NOMO-1 treated with dmso at 0.1 percent for 144 hours (cell line): Measurements from ENCODE around the gene TECR.
A peak's percentile ranks its signal among the peaks of the same experiment; 100 is the strongest.
"Not testable (repeated sequence)": the region's sequence is repeated elsewhere in the genome, so short reads cannot be mapped to it uniquely, and the experiment has no call there.

Experiments
- DNase-seq: peaks from one replicate; lab custom pipeline; 2025; ENCODE audit not compliant: unreplicated experiment; lab: John Stamatoyannopoulos, UW

Gene TECR

DNA sequence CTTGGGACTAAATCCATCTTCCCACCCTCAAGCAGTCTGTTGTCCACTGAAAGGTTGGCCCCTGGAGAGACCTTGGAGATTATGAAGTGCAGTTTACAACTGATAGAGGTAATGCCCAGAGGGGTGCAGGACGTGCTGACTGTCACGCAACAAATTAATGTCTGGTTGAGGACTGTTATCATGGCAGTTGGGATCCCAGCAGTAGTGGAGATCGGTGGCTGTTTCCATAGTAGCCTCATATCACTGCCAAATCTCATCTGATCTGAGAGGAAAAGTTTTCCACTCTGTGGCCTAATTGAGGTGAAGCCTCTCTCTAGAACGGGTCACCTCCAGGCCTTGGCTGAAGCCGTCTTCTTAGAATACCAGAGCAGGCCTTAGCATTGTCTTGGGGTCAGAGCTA is 4.1 kb downstream of the TECR start:
- no peak for DNase-seq

DNA sequence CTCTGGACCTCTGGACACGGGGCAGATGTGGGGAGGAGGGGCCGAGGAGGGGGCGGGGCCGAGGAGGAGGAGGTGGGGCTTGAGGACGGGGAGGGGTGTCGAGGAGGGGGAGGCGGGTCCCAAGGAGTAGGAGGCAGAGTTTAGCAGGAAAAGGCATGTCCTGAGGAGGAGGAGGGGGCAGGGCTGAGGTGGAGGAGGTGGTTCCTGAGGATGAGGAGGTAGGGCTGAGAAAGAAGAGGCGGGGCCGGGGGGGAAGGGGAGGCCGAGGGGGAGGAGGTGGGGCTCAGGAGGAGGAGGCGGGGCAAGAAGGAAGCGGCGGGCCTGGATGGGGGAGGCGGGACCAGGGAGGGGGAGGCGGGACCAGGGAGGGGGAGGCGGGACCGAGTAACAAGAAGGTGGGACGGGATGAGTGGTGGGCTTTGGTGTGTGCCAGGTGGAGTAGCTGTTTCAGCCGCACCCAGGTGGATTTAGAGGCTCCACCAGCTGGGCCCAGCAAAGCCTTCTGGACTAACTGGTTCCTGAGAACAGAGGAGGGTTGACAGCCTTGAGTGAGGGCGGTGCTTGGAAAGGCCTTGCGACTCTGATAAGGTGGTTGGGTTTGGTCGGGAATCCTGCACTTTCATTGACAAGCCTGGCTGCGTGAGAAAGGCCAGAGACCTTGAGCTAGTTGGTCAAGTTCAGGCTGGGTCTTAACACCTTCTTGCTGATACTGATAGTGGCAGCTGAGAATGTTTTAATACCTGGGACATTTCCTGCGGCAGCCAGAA is 7.7 kb downstream of the TECR start:
- DNase-seq: no peak

DNA sequence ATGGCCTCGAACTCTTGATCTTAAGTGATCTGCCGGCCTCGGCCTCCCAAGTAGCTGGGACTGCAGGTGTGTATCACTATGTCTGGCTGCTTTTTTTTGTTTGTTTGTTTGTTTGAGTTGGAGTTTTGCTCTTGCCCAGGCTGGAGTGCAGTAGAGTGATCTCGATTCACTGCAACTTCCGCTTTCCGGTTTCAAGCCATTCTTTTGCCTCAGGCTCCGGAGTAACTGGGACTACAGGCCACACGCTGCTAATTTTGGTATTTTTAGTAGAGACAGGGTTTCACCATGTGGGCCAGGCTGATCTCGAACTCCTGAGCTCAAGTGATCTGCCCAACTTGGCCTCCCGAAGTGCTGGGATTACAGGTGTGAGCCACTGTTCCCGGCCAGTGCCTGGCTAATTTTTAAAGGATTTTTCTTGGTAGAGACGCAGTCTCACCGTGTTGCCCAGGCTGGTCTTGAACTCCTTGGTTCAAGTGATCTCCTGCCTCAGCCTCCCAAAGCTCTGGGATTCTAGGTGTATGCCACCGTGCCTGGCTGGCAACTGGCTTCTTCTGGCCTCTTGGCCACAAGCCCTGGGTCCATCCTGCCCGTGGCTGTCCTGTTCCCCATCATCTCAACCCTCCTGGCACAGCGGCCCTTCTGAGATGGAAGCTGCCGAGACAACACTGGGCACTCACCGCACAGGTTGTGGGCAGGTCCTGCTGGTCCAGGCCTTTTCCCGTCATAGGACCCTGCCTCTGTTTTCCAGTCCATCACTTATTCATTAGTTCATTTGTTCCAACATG is 11.5 kb downstream of the TECR start:
- DNase-seq: peak; percentile 49

GRCh38 chr19:14541979-14542378 is 12.6 kb downstream of the TECR start:
- DNase-seq: not testable (repeated sequence)

- DNase-seq: peak; percentile 10
Measured at GRCh38 chr19:14542711-14543328, 13.4 kb downstream of the TECR start.

- DNase-seq: no peak
Measured at GRCh38 chr19:14544047-14544446, 14.7 kb downstream of the TECR start.

DNA sequence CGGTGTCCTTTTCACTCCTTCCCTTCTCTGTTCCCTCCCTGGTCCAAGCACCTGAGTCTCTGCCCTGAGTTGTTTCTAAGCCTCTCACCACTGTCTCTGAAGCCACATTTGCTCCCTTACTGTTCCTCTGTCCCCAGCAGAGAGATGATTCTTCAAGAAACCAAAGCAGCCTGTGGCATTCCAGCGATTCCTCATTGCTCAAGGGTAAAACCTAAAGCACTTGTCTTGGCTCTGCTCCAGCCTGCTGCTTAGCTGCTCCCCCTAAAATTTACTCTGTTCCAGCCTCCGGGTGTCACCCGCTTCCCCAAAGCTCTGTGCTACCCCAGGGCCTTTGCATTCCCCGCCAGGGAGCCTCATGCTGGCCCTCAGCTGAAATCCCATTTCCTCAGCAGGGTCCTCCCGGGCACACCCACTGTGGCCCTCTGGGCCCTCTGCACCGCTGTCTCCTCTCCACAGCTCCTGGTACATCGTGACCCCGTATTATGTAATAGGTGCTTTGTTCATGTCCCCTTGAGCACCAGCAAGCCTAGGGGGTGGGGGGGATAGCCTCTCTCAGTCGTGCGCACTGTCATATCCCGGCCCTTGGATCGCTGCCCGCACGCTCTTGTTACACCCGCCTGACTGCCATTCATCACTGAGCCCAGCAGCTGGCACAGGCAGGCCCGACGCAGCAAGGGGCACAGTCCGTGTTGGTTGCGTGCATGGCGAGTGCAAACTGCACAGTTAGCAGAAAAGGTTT is 15.8 kb downstream of the TECR start:
- DNase-seq: no peak

GRCh38 chr19:14545716-14546082 is 16.3 kb downstream of the TECR start:
- DNase-seq: no peak

- no peak for DNase-seq
Measured at GRCh38 chr19:14550201-14550754, 20.9 kb downstream of the TECR start.

DNA sequence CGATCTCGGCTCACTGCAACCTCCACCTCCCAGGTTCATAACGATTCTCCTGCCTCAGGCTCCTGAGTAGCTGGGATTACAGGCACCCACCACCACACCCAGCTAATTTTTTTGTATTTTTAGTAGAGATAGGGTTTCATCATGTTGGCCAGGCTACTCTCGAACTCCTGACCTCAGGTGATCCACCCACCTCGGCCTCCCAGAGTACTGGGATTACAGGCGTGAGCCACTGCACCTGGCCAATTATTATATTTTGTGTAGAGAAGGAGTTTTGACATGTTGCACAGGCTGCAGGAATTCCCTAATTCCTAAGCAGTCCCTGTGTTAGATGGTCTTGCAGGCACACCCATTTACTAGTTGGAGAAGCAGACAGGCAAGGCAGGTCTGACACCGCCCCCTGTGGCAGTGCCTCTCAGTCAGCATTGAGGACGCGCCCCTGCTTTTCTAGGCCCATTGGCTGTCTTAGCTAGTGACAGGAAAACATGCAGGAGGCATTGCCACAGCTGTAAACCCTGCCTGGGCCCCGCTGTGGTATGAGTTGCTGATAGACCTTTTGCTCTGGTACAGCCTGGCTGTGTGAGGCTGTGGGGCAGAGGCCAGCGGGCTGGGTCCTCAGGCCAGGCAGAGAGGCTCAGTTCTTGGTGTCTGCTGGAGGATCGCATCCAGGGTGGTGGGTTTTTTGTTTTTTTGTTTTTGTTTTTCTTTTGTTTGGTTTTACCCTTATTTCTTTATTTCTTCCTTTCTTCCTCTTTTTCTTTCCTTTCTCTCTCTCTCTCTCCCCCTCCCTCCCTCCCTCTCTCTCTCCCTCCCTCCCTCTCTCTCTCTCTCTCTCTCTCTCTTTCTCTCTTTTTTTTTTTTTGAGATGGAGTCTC is 22.0 kb downstream of the TECR start:
- DNase-seq: peak; percentile 92

- DNase-seq: not testable (repeated sequence)
Measured at GRCh38 chr19:14552006-14552360, 22.6 kb downstream of the TECR start.

GRCh38 chr19:14553042-14553938 is 23.9 kb downstream of the TECR start:
- DNase-seq: no peak

DNA sequence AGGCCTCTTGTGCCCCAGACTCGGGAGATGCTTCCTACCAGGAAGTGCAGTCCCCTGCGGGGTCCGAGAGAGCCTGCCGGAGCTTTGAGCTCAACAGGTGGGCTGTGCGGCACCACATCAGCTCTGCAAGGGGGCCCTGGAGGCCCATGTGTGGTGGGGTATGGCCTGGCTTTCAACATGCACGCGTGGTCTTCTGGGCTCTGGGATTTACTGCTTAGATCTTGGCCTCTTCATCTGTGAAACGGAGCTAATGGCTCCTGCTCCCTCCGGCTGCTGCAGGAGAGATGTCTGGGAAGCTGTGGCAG is 24.5 kb downstream of the TECR start:
- no peak for DNase-seq

GRCh38 chr19:14554382-14554812 is 25.0 kb downstream of the TECR start:
- no peak for DNase-seq

DNA sequence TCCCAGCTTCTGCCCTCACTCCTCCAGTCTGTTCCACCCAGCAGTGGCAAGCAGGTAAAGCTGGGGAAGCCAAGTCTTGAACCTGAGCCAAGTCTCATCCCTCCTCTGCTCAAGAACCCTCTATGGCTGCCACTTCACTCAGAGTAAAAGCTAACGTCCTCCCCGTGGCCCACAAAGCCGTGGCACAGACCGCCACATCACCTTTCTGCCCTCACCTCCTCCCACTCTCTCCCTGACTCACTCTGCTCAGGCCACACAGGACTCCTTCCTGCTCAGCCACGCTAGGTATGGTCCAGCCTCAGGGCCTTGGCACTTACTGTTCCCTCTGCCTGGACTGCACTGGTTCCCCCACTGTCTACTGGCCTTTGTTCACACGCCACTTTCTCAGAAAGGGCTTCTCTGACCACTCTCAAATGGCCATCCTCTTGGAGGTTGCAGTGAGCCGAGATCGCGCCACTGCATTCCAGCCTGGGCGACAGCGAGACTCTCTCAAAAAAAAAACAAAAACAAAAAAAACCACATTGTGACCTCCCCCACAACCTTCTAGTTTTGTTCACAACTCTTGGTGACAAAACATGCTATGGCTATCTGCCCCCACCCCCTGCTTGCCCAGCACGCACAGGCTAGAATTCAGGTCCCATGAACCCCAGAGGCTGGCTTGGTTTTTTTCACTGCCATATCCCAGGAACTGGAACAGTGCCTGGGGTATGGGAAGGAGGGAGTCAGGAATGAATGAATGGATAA is 26.7 kb downstream of the TECR start:
- no peak for DNase-seq

- DNase-seq: peak; percentile 74
Measured at GRCh38 chr19:14556662-14557188, 27.3 kb downstream of the TECR start.

- no peak for DNase-seq
Measured at GRCh38 chr19:14558370-14559066, 29.1 kb downstream of the TECR start.
